Fibroblast of skin of right biceps (primary cell): ENCODE measurements around the gene PTPRD.

Experiments used
- DNase-seq: peaks from one replicate; pipeline ENCODE4 v3.0.0-alpha.2; 2013

PTPRD gene

DNA sequence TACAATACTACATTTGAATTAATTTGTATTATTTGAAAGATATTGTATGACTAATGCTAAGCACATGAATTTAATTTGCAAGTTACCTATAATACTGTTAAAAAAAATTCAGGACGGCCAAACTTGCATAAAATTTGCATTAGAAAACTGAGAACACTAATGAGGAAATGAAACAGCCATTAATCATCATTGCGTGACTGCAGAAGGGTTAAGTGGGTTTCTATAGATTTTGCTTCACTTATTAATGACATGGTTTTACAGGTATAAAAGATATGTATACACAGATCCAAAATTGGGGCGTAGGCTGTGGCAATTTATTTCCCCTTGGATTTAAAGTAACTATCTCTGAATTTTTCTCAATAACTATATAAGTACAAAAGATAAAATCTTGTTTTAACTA lies 882.6 kb downstream of the PTPRD start:
- DNase-seq, result no peak

DNA sequence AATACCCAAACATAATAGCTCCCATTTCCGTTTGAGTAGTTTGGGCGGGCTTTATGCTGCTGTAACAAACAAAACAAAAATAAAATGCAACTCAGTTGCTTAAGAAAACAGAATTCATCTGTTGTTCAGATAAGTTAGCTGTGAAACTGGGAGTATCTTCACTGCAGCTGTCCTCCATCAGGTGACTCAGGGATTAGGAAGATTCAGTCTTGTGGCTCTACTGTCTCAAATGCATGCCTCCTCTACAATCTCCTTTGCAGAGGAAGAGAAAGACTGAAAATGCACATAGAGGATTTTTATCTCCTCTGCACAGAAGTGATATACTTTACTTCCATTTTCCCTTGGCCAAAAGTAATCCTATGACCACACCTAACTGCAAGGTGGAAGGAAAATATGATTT lies 883.7 kb downstream of the PTPRD start:
- no peak for DNase-seq

DNA sequence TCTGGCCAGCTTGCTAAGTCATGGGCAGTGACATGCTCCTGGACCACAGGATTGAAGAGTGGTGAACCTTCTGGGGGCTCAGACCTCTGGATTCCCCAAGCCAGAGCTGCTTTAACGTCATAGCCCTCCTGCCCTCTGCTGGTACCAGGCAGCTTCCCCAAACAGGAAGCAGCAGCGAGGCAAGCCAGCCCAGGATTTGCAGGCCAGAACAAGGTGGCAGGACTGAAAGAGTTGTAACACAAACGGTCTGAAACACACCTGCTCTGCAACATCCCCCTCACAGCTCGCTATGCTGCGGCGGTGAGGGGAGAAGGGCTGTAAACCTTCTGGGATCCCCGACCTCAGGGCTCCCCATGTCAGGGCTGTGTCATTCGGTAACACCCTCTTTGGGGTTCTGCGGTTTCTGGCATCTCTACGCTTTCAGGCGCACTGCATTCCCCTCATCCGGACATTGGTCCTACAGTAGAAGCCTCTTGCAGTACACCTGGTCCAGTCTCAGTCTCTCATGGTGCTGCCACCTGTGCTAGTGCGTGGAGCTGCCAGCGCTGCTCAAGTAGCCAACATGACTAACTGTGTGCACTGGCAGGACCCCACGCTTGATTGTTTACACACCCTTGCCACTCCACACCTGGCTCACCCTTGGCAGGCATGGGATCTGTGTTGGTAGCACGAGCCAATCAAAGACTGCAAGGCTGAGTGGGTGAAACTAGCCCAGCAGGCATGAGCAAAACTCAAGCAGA lies 893.3 kb downstream of the PTPRD start:
- no peak for DNase-seq

DNA sequence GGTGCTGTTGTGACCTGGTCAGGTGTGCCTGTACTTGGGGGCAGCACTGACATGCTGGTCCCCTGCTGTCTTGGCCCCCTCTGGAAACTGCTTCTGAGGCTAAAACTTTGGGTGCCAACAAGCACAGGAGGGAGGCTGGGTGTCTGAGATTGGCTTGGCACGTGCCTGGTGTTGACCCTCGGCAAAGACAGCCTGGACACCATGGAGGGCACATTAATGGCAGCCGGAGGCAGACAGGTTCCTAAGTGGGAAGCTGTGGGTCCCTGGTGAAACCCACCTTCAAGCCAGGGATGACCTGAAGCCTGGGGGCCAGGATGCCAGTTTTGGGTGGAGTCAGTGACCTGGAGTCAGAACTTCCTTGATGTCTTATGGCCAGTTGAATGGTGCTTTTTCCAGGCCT lies 894.1 kb downstream of the PTPRD start:
- DNase-seq, result no peak

DNA sequence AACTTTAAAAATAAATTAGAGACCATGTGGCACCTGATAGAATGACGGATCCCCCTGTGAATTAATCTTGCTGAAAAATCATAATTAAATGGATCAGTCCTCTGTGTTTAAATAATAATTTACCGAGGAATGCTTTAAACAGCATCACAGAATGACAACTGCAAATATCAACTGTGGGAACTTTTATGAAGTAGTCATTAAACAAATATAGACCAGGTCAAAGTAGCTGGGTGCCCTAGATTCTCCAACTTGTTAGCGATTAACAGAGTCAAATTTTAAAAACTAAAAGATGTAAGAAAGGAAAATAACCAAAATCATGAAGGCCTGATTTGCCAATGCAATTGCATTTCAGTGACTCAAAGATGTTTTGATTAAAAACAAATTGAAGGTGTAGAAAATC lies 933.4 kb downstream of the PTPRD start:
- no peak for DNase-seq

DNA sequence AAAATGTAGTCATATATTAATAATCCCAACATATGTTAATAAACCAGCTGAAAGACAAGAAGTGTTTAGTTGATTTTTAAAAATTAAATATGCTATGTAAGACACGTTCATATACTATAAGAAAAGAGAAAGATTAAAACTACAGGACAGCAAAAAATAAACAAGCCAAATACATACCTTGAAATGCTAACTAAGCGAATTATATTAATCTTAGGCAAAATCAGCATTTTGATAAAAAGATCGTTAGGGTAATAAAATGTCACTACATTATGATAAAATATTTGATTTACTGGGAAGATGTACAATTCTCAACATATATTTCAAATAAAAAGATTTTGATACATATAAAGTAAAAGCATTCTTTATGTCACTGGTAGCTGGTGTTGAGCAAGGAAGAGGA lies 938.3 kb downstream of the PTPRD start:
- DNase-seq, result no peak

DNA sequence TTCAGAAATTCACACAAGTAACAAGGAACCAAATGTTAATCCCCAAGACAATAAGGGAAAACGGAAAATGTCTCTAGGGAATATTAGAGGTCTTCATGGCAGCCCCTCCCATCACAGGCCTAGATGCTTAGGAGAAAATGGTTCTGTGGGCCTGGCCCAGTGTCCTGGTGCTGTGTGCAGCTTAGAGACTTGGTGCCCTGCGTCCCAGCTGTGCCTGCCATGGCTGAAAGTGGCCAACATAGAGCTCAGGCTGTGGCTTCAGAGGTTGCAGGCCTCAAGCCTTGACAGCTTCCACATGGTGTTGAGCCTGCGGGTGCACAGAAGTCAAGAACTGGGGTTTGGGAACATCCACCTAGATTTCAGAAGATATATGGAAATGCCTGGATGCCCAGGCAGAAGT lies 942.3 kb downstream of the PTPRD start:
- no peak for DNase-seq

DNA sequence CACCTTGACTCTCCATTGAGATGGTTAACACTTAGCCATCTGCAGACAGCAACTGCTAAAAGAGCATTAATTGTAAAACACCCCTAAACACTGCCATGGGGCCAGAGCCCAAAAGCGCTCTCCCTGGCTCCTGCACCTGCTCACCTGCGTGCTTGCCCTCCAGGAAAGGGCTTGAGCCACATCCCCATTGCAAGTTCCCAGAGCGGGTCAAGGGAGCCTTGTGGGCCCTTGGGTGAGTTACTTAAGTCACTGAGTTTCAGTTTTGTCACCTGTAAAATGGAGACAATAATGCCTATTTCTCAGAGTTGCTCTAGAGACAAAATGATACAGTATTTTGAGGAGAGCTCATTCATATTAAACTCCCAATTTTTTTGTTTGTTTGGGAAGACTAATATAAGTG lies 967.8 kb downstream of the PTPRD start:
- no peak for DNase-seq

DNA sequence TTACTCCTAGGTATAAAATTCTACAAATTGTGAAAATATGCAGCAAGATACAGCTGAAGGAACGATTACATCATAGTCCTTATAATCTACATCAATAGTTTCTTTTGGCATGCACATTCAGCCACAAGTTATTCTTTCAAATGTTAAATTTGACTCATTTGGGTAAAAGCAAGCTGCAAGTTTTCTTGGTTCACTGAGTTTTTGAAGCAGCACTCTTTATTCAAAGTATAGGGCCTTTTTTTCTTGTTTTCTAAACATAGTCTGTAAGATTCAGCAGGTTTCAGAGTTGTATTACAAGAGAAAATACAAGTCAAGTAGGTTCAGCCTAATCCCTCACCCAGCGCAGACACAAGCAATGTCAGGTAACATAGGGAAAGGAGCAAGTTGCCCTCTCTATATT lies 981.5 kb downstream of the PTPRD start:
- no peak for DNase-seq

DNA sequence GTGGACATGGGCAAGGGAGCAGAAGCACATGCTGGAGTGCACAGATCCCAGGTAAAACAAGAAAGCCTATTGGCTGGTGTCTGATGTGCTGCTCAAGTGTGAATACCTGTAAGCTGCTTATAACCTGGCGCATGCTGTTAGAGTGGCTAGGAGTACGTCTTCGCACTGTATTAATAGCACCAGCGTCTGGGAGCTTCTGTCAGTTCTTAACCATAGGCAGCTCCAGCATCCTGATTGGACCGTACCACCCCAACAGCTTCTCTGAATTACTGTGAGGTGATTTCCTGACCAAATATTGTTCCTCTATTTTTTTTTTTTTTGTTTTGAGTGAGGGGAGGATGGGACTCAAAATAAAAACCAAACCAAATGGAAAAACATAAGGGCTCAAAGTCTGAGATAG lies 987.6 kb downstream of the PTPRD start:
- no peak for DNase-seq

DNA sequence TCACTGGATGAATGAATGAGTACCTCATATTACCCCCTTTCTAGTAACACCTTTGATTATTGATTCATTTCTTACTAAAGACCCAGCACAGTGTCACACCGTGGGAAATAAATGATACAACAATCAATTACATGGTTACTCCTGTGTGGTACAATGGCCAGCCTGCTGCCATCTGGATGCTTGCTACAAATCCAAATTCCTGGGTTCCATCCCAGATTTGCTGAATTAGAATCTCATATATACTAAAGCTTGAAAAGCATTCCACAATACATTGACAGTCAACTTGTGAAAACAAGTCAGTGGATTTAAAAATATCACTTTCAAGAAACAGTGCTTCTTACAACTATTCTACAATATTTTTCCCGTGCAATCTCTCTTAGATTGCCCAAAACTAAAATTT lies 989.3 kb downstream of the PTPRD start:
- DNase-seq, result no peak

DNA sequence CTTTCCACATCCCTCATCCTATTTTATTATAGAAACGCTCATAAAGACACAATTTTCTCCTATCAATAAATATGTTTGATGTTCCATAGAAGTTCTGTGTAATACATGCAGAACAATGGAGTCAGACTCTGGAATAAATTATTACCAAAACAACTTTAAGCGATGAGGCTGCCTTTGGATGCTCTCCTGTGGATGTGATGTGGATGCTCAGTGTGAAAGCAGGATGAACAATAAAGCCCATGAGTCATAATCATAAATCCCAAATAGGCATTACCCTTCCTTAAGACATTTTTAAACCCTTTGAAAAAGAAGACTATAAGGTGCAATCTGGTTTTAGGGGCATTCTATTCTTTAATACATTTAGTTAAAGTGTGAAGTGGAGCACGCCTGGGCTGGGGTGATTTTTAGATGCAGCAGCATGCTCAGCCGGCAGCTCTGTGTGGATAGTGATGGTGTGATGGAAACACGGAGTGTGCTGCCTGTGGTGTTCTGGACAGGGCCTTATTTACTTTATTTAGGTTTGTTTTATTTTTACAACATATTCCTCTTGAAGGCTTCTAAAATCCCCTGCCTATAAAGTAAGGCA lies 991.4 kb downstream of the PTPRD start:
- DNase-seq, result no peak

DNA sequence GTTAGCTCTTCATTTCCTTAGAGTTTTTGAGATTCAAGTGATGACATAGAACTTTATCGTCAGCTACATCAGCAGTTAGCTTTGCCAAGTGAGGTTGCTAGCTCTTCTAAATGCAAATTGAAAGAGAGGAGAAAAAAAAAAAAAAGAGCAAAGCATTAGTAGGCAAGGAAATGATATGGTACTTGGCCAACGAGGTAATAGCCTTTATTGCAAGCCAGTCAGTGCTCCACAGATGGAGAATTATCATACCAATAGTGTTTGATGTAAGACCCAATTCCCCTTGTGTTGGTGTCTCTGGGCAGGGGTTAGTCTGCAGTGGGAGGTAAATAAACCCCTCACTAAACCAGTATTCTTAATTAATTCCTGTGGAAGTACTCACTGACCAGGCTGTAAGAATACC lies 992.1 kb downstream of the PTPRD start:
- DNase-seq, result no peak

DNA sequence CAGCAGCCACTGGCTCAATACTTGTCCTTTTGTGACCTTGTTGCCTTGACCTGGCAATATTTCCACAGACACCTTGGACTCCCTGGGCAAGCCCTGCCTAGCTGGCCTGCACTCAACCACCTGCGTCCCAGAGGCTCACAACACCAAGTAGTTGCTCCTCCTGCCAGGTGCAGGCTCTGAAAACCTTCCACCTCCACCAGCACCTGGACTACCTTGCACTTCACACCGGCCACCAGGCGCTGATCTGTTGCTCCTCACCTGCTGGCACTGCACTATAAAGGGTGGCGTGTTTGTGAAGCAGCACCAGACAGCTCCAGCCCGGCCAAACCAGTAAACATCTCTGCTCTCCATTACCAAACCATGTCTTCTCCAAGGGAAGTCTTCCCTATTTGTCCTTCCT lies 997.7 kb downstream of the PTPRD start:
- no peak for DNase-seq

DNA sequence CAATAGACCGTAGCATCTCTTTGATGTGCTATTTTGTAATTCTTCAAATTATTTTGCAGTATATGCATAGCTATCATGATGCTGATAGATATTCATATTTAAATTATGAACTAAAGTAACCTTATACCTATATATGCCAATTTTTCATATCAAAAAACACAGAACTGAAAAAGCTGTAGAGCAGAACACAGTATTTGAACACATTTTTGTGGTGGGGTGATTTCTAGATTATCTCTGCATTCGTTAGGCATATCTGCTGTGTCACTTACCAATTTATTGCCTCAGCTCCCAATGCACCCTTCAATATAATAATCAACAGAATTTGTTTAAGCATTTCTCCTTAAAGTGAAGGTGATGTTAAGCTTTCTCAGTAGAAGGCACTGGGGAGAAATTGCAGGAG lies 998.2 kb downstream of the PTPRD start:
- no peak for DNase-seq

DNA sequence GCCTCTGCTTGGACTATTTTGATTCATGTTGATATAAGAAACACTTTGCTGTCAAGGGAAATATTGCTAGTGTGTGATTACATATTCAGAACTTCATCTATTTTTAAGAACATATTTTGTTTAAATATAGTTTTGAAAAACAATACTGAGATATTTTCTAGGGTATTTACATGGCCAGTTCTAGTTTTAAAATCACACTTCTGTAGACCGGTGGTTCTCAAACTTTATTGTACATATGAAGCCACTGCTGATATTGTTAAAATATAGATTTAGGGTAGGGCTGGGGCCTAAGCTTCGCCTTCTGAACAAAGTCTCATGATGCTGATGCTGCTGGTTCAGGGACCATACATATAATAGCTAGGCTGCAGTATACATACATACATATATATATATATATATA lies 1000.0 kb downstream of the PTPRD start:
- DNase-seq, result no peak

DNA sequence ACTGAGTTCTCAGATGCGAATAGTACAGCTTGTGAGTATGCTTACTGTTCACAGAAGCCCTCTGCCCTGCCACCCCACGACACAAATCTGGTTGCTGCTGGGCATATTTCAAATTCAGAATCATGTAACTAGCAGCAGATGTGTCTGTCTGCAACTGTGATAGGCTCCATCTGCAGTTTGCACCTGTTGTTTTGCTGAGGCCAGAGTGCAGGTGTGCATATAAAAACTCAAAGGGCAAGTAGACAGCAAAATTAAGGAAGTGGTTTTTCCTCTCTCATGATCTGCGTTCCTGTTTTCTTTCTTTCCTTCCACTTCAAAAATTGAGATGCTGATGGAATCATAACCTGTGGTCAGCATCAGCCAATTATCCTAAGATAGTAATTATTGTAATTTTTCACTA lies 1000.5 kb downstream of the PTPRD start:
- DNase-seq, result no peak

DNA sequence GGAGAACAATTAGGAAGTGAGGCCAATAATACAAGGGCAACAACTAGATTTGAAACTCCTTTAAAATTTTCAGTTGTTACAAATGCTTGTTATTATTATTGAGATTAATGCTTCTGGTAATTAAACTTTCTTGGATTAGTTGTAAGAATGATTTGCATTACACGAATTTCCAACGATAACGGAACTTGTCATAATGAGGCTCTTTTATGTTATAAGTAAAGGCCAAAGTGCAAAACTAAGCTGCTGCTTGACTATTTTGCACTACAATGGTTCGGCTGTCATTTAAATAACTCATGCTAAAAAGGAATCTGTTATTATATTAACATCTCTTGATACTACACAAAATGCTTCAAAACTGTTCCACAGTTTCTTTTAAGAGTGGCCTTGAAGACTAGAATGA lies 1007.1 kb downstream of the PTPRD start:
- DNase-seq, result no peak

DNA sequence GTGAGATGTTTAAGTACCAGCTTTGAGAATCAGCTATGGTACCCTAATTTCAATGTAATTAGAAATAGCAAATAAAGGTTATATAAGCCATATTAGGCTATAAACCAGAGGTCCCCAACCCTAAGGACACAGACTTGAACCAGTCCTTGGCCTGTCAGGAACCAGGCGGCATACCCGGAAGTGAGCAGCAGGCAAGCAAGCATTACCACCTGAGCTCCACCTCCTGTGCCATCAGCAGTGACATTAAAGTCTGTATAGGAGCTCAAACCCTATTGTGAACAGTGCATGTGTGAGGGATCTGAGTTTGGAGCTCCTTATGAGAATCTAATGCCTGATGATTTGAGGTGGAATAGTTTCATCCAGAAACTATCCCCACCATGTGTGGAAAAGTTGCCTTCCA lies 1009.5 kb downstream of the PTPRD start:
- DNase-seq, result no peak

DNA sequence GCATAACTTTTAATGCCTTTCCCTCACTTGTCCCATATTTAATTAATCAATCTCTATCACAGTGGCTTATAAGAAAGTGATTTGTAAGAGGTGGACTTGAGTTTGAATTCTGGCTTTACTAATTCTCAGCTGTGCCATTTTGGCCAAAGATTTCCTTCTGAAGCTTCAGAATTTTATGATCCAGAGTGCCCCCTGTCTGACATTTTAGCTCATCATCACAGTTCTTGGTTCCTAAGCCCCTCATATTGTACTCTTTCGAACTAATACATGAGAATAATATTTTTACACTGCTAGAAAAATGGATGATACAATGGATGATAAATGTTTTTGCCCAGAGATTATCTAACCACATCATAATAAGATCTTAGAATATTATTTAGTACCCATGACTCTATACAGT lies 1014.1 kb downstream of the PTPRD start:
- no peak for DNase-seq

DNA sequence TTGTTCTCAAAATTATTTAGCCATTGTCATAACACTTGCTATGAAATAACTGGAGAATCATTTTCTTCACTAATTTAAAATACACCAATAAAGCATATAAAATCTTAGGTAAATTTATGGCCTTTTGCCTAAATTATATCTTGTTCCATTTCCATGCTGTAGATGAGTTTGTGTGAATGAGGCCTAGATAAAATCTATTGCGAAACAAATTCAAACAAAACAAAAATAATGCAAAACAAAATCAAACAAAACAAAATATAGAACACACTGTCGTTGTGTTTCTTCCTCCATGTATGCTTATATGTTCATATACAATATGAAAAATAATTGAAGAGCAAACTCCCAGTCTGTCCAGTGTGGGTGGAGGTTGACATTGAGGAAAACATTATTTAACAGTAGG lies 1020.7 kb downstream of the PTPRD start:
- no peak for DNase-seq

DNA sequence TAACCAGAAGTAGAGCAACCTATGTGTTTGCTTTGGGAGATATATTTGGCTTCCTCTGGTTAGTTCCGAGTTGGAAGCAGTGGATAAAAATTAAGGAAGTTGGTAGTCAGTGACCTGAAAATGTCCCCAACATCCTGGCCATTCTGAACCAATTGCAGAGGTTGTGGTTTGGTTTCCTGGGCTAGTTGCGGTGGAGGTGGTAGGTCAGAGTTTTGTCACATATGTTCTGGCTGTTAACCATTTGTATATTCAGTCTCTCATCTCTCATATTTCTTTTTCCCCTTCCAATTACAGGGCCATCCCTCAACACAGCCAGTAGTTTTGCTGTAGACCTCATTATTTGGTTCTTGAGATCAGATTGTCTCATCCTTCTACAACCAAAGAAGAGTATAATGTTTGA lies 1026.9 kb downstream of the PTPRD start:
- no peak for DNase-seq

DNA sequence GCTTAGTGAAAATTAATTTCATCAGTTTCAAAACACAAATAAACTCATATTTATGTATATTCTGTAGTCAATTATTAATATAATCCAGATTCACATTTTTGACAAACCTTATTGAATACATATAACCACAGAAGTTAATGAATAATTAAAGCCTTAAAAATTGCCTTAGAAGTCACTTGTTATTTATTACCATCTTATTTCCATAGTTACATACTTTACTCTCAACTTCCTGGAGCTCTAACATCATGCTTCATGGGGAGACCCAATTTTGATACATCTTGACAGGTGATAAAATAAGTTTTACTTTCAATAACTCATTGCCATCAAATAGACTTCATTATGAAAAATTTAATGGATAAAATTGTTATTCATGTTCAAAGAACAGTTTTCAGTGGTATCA lies 1038.7 kb downstream of the PTPRD start:
- no peak for DNase-seq

DNA sequence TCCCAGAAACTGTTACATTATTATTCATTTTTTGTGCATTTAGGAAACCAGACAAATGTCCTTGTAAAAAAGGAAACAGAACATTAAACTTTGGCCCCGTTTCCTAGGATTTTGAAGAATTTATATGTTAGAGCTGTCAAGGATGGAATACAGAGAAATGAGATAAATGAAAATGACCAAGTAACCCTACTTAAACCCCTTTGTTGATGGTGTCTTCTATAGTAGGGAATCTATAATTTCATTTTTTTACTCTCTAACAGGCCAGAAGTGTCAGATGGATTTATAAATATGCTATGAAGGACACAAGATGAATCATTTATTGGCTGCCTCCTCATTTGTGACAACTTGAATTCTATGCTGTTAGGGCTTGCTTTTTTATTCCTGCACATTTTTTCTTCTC lies 1047.1 kb downstream of the PTPRD start:
- DNase-seq, result no peak

DNA sequence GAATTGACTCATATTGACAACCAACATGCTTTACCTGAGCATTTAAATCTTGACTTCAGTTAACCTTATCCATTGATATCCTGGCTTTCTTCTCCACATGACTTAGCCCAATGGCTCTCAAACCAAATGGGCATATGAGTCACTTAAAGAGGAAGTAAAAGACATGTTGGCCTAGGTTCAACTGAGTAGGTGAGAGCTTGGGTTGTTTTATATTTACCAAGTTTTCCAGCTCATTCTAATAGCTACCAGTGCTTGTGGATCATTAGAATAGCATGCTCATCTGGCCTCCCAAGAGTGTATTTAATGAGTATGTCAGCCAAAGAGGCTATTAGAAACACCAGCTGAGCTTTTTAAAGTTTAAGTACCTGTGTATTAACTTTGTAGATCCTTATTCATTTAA lies 1049.0 kb downstream of the PTPRD start:
- no peak for DNase-seq
